Islet precursor cell (in vitro differentiated cells): ENCODE results near the gene LRRN2.

Source experiments
- DNase-seq: peaks from one replicate; pipeline ENCODE4 v3.0.0-alpha.2; 2018

LRRN2 gene

GRCh38 chr1:204688776-204689175 lies 3.2 kb upstream of the LRRN2 start:
- no peak for DNase-seq

GRCh38 chr1:204688007-204688406 lies 2.5 kb upstream of the LRRN2 start:
- DNase-seq: no peak

GRCh38 chr1:204684571-204685235 lies 835 bp downstream of the LRRN2 start:
- peak; percentile 72 for DNase-seq

GRCh38 chr1:204684206-204684570 lies 1.4 kb downstream of the LRRN2 start:
- no peak for DNase-seq

GRCh38 chr1:204683284-204684205 lies 2.0 kb downstream of the LRRN2 start:
- DNase-seq: no peak

GRCh38 chr1:204680461-204680860 lies 5.1 kb downstream of the LRRN2 start:
- DNase-seq: no peak

GRCh38 chr1:204680051-204680450 lies 5.5 kb downstream of the LRRN2 start:
- DNase-seq: no peak

- no peak for DNase-seq
Measured at GRCh38 chr1:204678721-204679475, 6.6 kb downstream of the LRRN2 start.

- DNase-seq: no peak
Measured at GRCh38 chr1:204677864-204678263, 7.7 kb downstream of the LRRN2 start.

GRCh38 chr1:204676043-204676442 lies 9.5 kb downstream of the LRRN2 start:
- DNase-seq: no peak

GRCh38 chr1:204673909-204674649 lies 11.5 kb downstream of the LRRN2 start:
- no peak for DNase-seq

- DNase-seq: no peak
Measured at GRCh38 chr1:204673209-204673608, 12.3 kb downstream of the LRRN2 start.

GRCh38 chr1:204672482-204673121 lies 12.9 kb downstream of the LRRN2 start:
- DNase-seq: no peak

- DNase-seq: no peak
Measured at GRCh38 chr1:204672069-204672468, 13.5 kb downstream of the LRRN2 start.

- DNase-seq: peak; percentile 62
Measured at GRCh38 chr1:204670152-204670927, 15.2 kb downstream of the LRRN2 start.

- DNase-seq: no peak
Measured at GRCh38 chr1:204669579-204669978, 16.0 kb downstream of the LRRN2 start.

- DNase-seq: no peak
Measured at GRCh38 chr1:204664384-204664651, 21.2 kb downstream of the LRRN2 start.

- DNase-seq: no peak
Measured at GRCh38 chr1:204663644-204664383, 21.7 kb downstream of the LRRN2 start.

GRCh38 chr1:204662530-204662929 lies 23.0 kb downstream of the LRRN2 start:
- no peak for DNase-seq

GRCh38 chr1:204660509-204660908 lies 25.0 kb downstream of the LRRN2 start:
- DNase-seq: no peak

GRCh38 chr1:204659056-204659455 lies 26.5 kb downstream of the LRRN2 start:
- no peak for DNase-seq
